NCI-H510A (cell line): ENCODE results near the gene RMND5A.
"Not testable (repeated sequence)": the region's sequence is repeated elsewhere in the genome, so short reads cannot be mapped to it uniquely, and the experiment has no call there.

ENCODE experiments used
- DNase-seq: peaks from one replicate; lab custom pipeline; 2025; lab: John Stamatoyannopoulos, UW

RMND5A gene

GRCh38 chr2:86714579-86715173, 5.4 kb upstream of the RMND5A start:
- not testable (repeated sequence) for DNase-seq

- not testable (repeated sequence) for DNase-seq
Measured at GRCh38 chr2:86719263-86719636, 841 bp upstream of the RMND5A start.

DNA sequence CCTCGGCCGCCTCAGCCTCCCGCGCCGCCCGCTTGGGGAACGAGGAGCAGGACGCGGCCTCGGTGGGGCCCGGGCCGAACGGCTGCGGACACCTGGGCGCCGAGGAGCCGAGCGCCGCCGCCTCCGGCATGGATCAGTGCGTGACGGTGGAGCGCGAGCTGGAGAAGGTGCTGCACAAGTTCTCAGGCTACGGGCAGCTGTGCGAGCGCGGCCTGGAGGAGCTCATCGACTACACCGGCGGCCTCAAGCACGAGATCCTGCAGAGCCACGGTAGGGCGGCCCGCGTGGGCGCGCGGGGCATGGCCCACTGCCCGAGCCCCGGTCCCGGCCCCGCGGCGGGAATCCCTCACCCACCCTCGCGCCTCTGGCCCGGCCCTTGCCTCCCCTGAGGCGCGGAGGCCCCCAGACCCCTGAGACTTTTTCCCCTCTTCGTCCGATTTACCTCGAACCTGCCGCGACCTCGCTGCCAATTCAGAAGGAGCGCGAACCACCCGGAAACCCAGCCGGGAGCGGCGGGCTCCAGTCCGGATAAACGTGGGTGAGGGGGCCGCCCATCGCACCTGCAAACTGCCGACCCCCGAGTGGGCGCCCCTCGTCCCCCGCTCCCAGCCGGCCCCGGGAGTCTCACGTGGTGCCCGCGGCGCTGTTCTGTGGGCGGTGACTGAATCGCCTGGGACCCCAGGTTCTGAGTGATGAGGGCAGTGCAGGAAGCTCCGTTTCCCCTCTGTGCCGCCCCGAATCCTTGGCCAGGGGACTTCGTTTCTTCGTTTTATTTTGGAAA, 639 bp downstream of the RMND5A start:
- not testable (repeated sequence) for DNase-seq

DNA sequence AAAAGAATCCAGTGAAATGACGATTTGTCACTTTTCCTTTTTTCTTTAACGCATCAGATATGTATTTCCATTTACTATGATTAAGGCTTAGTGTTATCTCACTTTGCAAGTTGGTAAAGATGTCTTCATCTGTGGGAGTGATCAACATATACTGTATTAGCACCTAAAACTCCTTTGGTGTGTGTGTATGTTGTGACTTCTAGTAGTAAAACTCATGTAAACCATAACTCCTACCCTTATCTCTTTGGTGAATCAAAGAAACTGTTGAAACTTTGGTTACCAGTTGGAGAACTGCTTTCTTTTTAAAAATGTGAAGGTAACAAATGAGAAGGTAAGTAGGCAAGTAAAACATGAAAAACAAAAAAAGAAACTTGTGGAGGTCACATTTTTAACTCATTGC, 5.6 kb downstream of the RMND5A start:
- not testable (repeated sequence) for DNase-seq

DNA sequence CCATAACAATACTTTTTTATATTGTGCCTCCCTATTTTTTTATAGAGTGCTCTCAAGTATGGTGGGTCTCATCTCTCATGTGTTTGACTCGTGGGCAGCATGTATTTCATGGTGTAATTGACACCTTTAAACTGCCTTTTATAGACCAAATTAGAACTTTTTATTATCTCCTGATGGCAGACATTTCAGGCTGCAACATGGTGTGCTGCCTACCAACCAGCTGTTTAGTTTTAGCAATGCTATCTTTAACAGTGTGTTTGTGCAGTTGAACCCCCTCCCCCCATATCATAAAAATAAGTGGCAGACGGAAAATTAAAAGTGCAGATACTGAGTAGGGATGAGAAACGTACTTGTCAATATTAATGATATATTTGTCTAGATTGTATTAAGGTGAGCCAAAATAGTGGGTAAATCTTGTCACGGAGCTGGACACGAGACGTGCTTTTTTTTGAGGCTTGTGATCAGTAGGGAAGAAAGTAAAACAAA, 12.0 kb downstream of the RMND5A start:
- DNase-seq: not testable (repeated sequence)

DNA sequence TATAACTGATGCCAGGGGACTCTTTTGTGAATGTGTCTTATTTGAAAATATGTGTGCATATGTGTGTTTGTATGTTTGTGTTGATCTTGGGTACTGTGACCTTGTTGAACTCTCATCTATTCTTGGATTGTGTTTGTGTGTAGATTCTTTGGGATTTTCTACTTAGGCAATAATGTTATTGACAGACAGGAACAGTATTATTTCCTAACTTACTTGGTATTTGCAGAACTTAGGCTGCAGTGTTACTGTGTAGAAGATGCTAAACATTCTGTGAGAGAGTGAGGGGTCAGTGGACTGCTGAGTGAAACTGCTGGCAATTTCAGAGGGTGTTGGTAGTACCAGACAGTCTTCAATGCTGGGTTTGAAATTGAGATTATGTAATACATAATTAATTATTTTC, 12.7 kb downstream of the RMND5A start:
- DNase-seq: not testable (repeated sequence)

DNA sequence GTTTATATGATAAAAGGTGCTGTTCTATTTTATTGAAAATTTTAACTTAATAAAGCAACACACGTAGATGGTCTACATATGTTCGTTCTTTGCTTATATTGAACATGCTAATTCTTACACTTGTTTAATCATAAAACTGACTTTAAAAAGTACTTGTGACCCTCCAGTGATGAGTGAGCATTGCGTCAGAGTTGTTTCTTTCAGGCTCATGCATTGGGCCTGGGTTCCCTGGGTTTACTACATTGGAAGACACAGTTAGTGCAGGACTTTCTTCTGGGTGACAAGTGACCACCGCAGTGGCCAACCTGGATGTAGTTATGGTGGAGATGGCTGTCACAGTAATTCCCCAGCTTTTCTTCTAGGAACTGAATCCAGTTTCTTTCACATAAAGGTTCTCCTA, 13.4 kb downstream of the RMND5A start:
- DNase-seq: not testable (repeated sequence)

DNA sequence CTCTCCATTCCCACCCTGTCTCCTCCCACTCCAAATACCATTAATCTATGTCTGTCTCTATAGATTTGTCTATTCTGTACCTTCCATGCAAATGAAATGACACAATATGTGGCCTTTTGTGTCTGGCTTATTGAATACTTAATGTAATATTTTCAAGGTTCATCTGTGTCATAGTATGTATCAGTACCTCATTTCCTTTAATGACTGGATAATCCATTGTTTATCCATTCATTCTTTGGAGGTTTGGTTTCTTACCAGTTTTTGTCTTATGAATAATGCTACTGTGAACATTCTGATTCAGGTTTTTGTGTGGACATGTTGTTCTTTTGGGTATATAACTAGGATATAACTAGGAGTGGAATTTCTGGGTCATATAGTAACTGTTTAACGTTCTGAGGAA, 14.8 kb downstream of the RMND5A start:
- DNase-seq: not testable (repeated sequence)

GRCh38 chr2:86739485-86739884, 19.4 kb downstream of the RMND5A start:
- DNase-seq: not testable (repeated sequence)

DNA sequence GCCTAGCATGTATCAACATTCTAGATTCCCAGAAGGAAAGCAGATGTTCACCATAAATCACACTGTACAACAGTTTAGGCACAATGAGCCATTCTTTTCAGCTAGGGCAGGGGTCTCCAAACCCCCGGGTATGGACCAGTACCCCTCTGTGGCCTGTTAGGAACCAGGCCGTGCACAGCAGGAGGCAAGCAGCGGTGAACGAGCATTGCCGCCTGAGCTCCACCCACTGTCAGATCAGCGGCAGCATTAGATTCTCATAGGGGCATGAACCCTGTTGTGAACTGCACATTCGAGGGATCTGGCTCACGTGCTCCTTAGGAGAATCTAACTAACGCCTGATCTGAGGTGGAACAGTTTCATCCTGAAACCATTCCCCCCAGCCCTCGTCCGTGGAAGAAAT, 19.8 kb downstream of the RMND5A start:
- DNase-seq: not testable (repeated sequence)

- not testable (repeated sequence) for DNase-seq
Measured at GRCh38 chr2:86741889-86742498, 21.9 kb downstream of the RMND5A start.

GRCh38 chr2:86744152-86744551, 24.1 kb downstream of the RMND5A start:
- DNase-seq: no peak

- DNase-seq: no peak
Measured at GRCh38 chr2:86746939-86747338, 26.8 kb downstream of the RMND5A start.

GRCh38 chr2:86747711-86748639, 27.9 kb downstream of the RMND5A start:
- DNase-seq: no peak

DNA sequence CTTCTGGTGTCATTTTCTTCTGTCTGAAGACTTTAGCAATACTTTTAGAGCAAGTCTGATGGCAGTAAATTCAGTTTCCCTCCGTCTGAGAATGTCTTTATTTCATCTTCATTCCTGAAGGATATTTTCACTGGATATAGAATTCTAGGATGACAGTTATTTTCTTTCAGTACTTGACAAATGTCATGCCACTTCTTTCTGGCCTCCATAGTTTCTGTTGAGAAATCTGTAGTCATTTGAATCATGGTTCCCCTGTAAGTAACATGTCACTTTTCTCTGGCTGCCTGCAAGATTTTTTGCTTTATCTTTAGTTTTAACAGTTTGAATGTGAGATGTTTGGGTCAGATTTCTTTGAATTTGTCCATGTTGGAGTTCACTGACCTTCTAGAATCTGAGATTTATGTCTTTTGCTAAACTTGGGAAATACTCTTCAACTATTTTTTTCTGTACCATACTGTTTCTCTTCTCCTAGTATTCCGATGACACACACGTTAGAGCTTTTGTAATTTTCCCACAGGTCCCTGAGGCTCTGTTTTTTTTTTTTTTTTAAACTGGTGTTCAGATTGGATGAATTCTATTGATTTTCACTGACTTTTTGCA, 30.2 kb downstream of the RMND5A start:
- DNase-seq: no peak

DNA sequence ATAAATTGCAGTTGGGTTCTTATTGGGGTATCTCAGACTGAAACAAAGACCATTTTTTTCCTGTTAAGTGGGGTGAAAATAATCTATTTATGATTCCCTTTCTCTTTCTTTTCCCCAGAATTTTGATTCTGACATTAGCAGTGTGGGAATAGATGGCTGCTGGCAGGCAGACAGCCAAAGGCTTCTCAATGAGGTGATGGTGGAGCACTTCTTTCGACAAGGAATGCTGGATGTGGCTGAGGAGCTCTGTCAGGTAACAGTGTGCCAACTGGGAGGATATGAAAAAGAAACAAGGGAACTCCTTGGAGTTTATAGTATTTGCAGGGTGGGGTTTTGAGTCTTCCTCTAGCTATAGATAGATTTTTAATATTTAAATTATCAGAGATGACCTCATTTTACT, 31.7 kb downstream of the RMND5A start:
- no peak for DNase-seq

DNA sequence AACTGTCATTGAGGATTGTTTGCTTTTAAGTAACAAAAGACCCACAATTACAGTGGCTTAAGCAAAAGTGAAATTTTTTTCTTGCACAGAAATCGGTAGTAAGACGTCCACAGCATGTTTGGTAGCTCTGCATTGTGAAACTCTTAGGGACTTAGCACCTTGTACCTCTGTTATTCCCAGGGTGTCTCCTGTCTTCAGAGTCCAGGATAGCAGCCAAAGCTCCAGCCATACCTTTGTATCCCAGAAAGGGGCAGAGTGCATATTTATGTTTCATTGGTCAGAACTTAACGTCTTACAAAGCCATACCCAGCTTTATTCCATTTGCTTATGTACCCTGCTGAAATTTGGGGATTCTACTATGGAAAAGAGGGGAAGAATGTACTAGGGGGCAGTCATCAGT, 32.8 kb downstream of the RMND5A start:
- DNase-seq: no peak

DNA sequence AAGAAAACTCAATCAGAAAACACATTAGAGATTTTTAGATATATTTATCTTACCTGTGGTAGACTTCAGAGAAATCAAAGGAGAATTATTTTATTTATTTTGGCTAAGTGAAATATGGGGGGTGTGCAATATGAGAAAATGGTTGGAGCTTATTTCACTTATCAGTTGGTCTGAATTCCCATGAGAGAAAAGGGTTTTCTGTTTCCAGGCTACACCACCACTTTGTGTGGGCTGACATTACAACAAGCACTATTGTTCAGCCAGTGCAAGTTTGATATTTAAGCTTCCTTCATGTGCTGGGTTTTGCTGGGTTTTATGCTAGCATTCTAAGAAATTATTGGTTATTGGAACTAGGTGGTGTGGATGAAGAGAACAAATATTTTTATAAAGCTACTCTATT, 33.5 kb downstream of the RMND5A start:
- no peak for DNase-seq

GRCh38 chr2:86758405-86758804, 38.3 kb downstream of the RMND5A start:
- DNase-seq: no peak

GRCh38 chr2:86760371-86760770, 40.3 kb downstream of the RMND5A start:
- no peak for DNase-seq

DNA sequence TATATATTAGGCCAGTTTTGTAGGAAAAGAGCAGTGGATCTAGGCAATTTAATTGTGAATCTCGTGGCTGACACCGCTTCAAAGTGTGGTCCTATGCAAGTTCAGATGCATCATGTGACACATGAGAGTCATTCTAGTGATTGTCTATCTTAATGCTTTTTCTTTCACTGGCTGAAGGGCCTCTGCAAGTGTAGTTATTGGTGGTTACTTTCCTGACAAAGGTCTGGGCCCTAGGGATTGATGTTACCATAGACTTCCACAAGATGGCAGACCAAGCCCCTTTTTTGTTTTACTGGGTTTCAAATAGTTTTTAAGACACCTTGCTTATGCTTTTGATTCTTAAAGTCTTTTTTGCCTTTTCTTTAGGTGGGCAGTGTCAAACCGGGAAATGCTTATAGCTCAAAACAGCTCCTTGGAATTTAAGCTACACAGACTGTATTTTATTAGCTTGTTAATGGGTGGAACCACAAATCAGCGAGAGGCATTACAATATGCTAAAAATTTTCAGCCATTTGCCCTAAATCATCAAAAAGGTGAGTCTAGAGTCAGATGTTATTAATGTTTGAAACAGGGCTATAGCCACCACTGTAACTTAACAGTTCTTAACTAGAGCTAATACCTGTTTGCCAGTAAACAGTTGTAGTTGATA, 44.7 kb downstream of the RMND5A start:
- DNase-seq: no peak
